Pancreas (tissue), 10 donors: ENCODE data around the gene PPFIBP1. TPM values are rescaled to one million over a fixed set of nuclear protein-coding genes. Genes with fewer than 3 reads are reported as not detected.

Experiments used
- ATAC-seq, 4 donors: fragments of 200-7000 bp; cut with Tn5 transposase; one replicate each; pipeline versions ENCODE4 v1.8.0 to v1.9.1; 2020; ENCODE audit warnings: mild to moderate bottlenecking in 4 of 4, moderate library complexity in 4 of 4
- DNase-seq, 6 donors: peaks; one replicate each; pipeline ENCODE4 v3.0.0-alpha.2; 2020
- FAIRE-seq: peaks from 2 replicates; lab custom pipeline; 2012; peaks lifted over from hg19 to GRCh38; lab: Jason Lieb, UNC
- H3K27ac ChIP-seq, 4 donors: fragments of 200-600 bp; sonication (generic); 1 replicate in 3 of 4; 2 replicates in 1 of 4; pipeline versions ENCODE4 v1.5.0 to v1.8.0; 2020
- H3K27me3 ChIP-seq, 4 donors: fragments of 200-600 bp; one replicate each; pipeline ENCODE4 v1.8.0; 2021
- H3K36me3 ChIP-seq, 3 donors: fragments of 200-600 bp; sonication (generic) in 1 of 3; one replicate each; pipeline versions ENCODE4 v1.5.0 to v1.8.0; 2020 to 2021
- H3K4me1 ChIP-seq, 3 donors: fragments of 200-600 bp; one replicate each; pipeline ENCODE4 v1.8.0; 2021
- H3K4me3 ChIP-seq, 4 donors: fragments of 200-600 bp; sonication (generic) in 2 of 4; one replicate each; pipeline versions ENCODE4 v1.5.0 to v1.8.0; 2020 to 2021
- H3K9me3 ChIP-seq, 4 donors: fragments of 200-600 bp; one replicate each; pipeline ENCODE4 v1.8.0; 2021
- WGBS, 2 donors: extraction: QIAGEN DNeasy Blood & Tissue Kit; methylation state at CpG; one replicate each; pipeline ENCODE4 v1.1.7; 2013; 5-methylcytosine and 5-hydroxymethylcytosine counted together
- intact Hi-C, 3 donors: fragments of 100-400 bp; cut with DNase I; formaldehyde crosslinking; loops; one replicate each; pipeline versions ENCODE4 v1.11.1 to v1.14.2; 2022
- polyA plus RNA-seq, 2 donors: library from polyadenylated mRNA; stranded (reverse); fragments of 200-250 nt; gene quantifications; one replicate each; pipeline ENCODE4 v1.2.3, GENCODE V29; 2013
- total RNA-seq, 6 donors: library from RNA; stranded (reverse); fragmentation: NEBNext Ultra II Directional in 4 of 6; extraction: Animal tissue kit (Norgen Biotek cat#: 25700) in 4 of 6; gene quantifications; one replicate each; pipeline versions ENCODE4 v1.2.1 to v1.2.4, GENCODE V29; 2021 to 2023
- TF ChIP-seq, protein P1 (sequence below), 4 donors: fragments of 200-600 bp; sonication (generic) in 3 of 4; IDR thresholded peaks; one replicate each; pipeline versions ENCODE4 v1.5.0 to v1.8.0; 2021; ENCODE audit warnings: antibody characterized with exemption in 4 of 4
- donor health status: healthy with polysubstance abuse.
- donor health status: DM: no; HTN: no; CAD: no; lungs with moderate emphysema.
- donor health status: DM: no; HTN: no; CAD: no.
- donor health status: control.
- donor health status: control.
- donor health status: Bipolar disorder and iron deficiency.
- donor health status: DM: yes; HTN: yes; CAD: no.
- donor health status: DM: no; HTN: no; CAD: no.
- donor health status: DM: no; HTN: no; CAD: no.
- donor health status: DM: yes; HTN: yes; CAD: no.

The PPFIBP1 gene
- total and polyA plus RNA-seq, 8 donors = 12.1 to 50.3 (median 32.9) TPM

DNA sequence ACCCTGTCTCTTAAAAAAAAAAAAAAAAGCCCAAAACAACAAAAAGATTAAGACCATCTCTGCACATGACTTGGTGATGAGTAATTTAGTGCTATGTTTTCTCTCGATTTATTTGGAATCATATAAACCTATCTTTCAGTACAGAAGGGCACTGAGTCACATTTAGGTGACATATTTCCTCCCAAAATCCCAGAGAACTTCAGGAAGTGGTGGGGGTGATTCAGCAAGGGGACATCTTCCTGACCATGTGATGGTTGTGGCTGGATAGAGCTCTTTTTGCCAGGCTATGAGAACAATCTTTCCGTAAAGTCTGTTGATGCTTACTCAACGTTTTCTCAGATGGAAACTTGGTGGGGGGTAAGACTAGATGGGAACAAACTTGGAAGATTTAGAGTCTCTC lies 50.0 kb downstream of the PPFIBP1 start:
- TF ChIP-seq, protein P1, sequence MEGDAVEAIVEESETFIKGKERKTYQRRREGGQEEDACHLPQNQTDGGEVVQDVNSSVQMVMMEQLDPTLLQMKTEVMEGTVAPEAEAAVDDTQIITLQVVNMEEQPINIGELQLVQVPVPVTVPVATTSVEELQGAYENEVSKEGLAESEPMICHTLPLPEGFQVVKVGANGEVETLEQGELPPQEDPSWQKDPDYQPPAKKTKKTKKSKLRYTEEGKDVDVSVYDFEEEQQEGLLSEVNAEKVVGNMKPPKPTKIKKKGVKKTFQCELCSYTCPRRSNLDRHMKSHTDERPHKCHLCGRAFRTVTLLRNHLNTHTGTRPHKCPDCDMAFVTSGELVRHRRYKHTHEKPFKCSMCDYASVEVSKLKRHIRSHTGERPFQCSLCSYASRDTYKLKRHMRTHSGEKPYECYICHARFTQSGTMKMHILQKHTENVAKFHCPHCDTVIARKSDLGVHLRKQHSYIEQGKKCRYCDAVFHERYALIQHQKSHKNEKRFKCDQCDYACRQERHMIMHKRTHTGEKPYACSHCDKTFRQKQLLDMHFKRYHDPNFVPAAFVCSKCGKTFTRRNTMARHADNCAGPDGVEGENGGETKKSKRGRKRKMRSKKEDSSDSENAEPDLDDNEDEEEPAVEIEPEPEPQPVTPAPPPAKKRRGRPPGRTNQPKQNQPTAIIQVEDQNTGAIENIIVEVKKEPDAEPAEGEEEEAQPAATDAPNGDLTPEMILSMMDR (IDR thresholded peaks at IDR 0.05) = no peak
- 72 to 88% methylated on average over 3 of the region's 3 CpGs for WGBS, 2 donors
- peaks cover 0 to 6% (median 0%) of the 10 kb centered on the region in 3 donors for H3K4me1 ChIP-seq

DNA sequence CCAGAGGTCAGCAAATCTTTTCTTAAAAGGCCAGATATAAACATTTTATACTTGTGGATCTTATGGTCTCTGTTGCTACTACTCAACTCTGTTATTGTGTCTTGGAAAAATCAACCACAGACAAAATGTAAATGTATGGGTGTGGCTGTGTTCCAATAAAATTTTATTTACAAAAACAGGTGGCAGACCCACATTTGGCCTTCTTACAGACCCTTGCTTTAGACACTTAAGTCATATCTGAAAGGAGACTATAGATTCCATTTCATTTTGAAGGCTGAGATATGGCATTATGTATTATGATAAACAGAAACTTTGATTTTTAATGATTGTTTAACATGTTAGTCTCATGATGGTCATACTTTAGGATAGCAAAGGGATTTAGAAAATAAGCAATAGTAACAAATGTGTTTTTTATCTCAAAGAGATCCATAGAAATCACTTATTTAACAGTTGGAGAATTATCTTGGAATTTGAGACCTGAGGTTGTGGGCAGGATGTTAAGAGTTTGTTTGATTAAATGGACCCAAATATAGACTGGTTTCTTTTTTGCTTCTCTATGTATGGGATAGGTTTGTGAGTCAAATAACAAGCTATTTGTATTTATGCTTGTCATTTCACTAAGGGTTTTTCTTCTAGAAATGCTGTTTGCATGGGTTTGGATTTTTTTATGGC lies 51.2 kb downstream of the PPFIBP1 start:
- FAIRE-seq = peak; percentile 60
- no peak for ATAC-seq
- no peak overlapping the region for H3K4me3 ChIP-seq
- no peak for DNase-seq
- H3K27ac ChIP-seq = no peak overlapping the region
- TF ChIP-seq, protein P1 (IDR thresholded peaks at IDR 0.05) = no peak
- no peaks in the 10 kb centered on the region for H3K9me3 ChIP-seq
- intact Hi-C loops = no loop called here
- no peaks in the 10 kb centered on the region for H3K36me3 ChIP-seq
- no peaks in the 10 kb centered on the region for H3K27me3 ChIP-seq
- peaks cover 0 to 6% (median 0%) of the 10 kb centered on the region in 3 donors for H3K4me1 ChIP-seq

More for the DNA sequence above, 50.0 kb downstream of the PPFIBP1 start:
- ATAC-seq (peak in 1 of 4 donors; percentile 20), DNase-seq (no peak), FAIRE-seq (no peak)
- Histone ChIP-seq H3K36me3 (no peaks in the 10 kb centered on the region), H3K4me3 (no peak overlapping the region), H3K9me3 (no peaks in the 10 kb centered on the region), H3K27me3 (no peaks in the 10 kb centered on the region), H3K27ac (no peak overlapping the region)
- intact Hi-C loops = no loop called here

DNA sequence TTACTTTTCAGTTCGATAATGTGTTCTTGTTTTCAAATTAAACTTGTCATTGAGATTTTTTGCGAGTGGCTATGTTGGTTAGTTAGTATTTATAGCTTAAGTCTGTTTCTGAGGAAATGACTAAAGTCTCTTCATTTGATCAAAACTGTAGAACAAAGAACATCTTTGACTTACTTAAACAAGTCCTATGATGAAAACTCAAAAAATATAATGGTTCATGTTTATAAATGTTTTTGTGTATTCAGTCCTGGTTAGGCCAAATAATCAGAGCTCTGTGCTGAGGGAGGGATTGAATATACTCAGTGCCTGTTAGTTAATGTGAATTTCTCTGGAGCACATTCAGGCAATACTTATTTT lies 51.7 kb downstream of the PPFIBP1 start:
- no peaks in the 10 kb centered on the region for H3K27me3 ChIP-seq
- peaks cover 0 to 6% (median 0%) of the 10 kb centered on the region in 3 donors for H3K4me1 ChIP-seq
- DNase-seq (no peak), FAIRE-seq (peak; percentile 60), ATAC-seq (no peak)
- TF ChIP-seq, protein P1 (IDR thresholded peaks at IDR 0.05) = no peak
- H3K27ac ChIP-seq = no peak overlapping the region
- H3K9me3 ChIP-seq = no peaks in the 10 kb centered on the region
- no peaks in the 10 kb centered on the region for H3K36me3 ChIP-seq
- H3K4me3 ChIP-seq = no peak overlapping the region
- 59 to 67% methylated on average over 2 of the region's 2 CpGs for WGBS, 2 donors
- intact Hi-C loops = no loop called here

DNA sequence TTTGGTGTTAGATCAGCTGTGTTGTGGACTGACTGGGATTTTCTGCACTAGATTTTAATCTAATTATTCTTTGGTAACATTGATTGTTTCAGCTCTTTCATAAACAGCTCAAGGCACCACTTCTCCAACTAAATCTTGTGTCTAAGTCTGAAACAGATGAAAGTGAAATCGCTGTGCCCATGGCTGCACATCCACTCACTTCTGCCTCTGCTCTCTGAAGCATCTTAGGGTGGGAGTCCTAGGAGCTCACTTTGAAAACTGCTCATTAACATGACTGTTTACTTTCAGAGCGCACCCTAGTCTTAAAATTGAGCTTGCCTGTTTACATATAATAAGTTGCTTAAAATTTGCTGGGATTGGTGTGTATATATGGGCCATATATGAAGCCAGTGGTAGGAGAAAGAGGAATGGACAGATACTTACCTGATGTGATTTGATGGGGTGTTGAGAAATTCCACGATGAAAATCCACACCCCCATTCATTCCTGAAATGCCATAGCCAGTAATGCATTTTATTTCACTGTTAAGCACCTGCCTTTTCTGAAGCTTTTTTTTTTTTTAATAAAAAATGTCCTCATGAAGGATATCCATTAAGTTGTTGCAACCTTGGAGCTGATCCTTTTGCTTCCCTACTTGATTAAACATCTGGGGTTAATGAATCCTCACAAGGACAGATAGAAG lies 52.8 kb downstream of the PPFIBP1 start:
- no peak for ATAC-seq

More for the DNA sequence above, 52.8 kb downstream of the PPFIBP1 start:
- peaks cover 0 to 6% (median 0%) of the 10 kb centered on the region in 3 donors for H3K4me1 ChIP-seq
- no peak for DNase-seq
- no peak for FAIRE-seq
- intact Hi-C loops = no loop called here
- no peaks in the 10 kb centered on the region for H3K36me3 ChIP-seq
- no peak overlapping the region for H3K27ac ChIP-seq
- TF ChIP-seq, protein P1 (IDR thresholded peaks at IDR 0.05) = no peak
- no peaks in the 10 kb centered on the region for H3K27me3 ChIP-seq
- no peak overlapping the region for H3K4me3 ChIP-seq
- WGBS, 2 donors = 75 to 81% methylated on average over 3 of the region's 3 CpGs
- no peaks in the 10 kb centered on the region for H3K9me3 ChIP-seq
